Measurements from ENCODE around the gene FAU.

Gene FAU

GRCh38 chr11:65104628-65105027 lies 17.3 kb downstream of the FAU start:
- DNase-seq: no peak

- DNase-seq: no peak
Measured at GRCh38 chr11:65103476-65103875, 18.5 kb downstream of the FAU start.

- DNase-seq: peak; percentile 46 to 60
Measured at GRCh38 chr11:65102142-65103095, 19.5 kb downstream of the FAU start.

GRCh38 chr11:65100674-65101350 lies 21.1 kb downstream of the FAU start:
- no peak for DNase-seq

GRCh38 chr11:65096926-65097325 lies 25.0 kb downstream of the FAU start:
- no peak for DNase-seq

GRCh38 chr11:65095974-65096806 lies 25.7 kb downstream of the FAU start, which contains the start of gene VPS51:
TSS of gene VPS51 (plus strand) at chr11:65096214. CDS start at chr11:65096251, 37 bp downstream.
- DNase-seq: peak; percentile 81 to 83

GRCh38 chr11:65095427-65095826 lies 26.5 kb downstream of the FAU start:
- DNase-seq: no peak

- peak; percentile 14 to 55 for DNase-seq
Measured at GRCh38 chr11:65090628-65091027, 31.3 kb downstream of the FAU start.

GRCh38 chr11:65089621-65090020 lies 32.3 kb downstream of the FAU start:
- no peak for DNase-seq

GRCh38 chr11:65087827-65088226 lies 34.1 kb downstream of the FAU start:
- no peak for DNase-seq

- DNase-seq: no peak
Measured at GRCh38 chr11:65087216-65087615, 34.7 kb downstream of the FAU start.

- DNase-seq: no peak
Measured at GRCh38 chr11:65086809-65087208, 35.1 kb downstream of the FAU start.

- no peak for DNase-seq
Measured at GRCh38 chr11:65085446-65085845, 36.5 kb downstream of the FAU start.

- DNase-seq: no peak
Measured at GRCh38 chr11:65084598-65085375, 37.1 kb downstream of the FAU start.

- DNase-seq: peak; percentile 92 to 96
Measured at GRCh38 chr11:65083834-65084597, 37.9 kb downstream of the FAU start, which contains the start of the genes CDCA5 and ZFPL1. TSS of gene CDCA5 (minus strand) at chr11:65084040. CDS start at chr11:65083978, 62 bp downstream. TSS of gene ZFPL1 (plus strand) at chr11:65084222. CDS start at chr11:65084699, 477 bp downstream.

GRCh38 chr11:65083134-65083833 lies 38.6 kb downstream of the FAU start:
- DNase-seq: no peak

- no peak for DNase-seq
Measured at GRCh38 chr11:65078786-65079342, 43.1 kb downstream of the FAU start.

GRCh38 chr11:65078151-65078550 lies 43.8 kb downstream of the FAU start:
- no peak for DNase-seq

- no peak for DNase-seq
Measured at GRCh38 chr11:65077451-65077850, 44.5 kb downstream of the FAU start.

GRCh38 chr11:65072631-65072966 lies 49.3 kb downstream of the FAU start:
- DNase-seq: no peak

All from hippocampal formation (tissue), 2 donors.